SK-N-SH treated with all-trans-retinoic acid at 6 μM for 48 hours (cell line): ENCODE measurements around the gene LARP4B.

Source experiments
- ARNTL ChIP-seq: fragments of 450-650 bp; formaldehyde crosslinking; IDR thresholded peaks from 2 replicates; pipeline ENCODE4 v1.5.0; 2020; ENCODE audit warnings: low read depth, mild to moderate bottlenecking, moderate library complexity, borderline replicate concordance
- CREB5 ChIP-seq: fragments of 250-450 bp; sonication (Bioruptor Pico); IDR thresholded peaks from 2 replicates; pipeline ENCODE4 v1.5.1; 2020; ENCODE audit warnings: low read depth, mild to moderate bottlenecking, moderate library complexity
- CSRNP3 ChIP-seq: fragments of 250-450 bp; sonication (Bioruptor Pico); IDR thresholded peaks from 2 replicates; pipeline ENCODE4 v1.5.1; 2021; ENCODE audit warnings: mild to moderate bottlenecking, moderate library complexity
- GLIS3 ChIP-seq: fragments of 250-450 bp; sonication (Bioruptor Pico); IDR thresholded peaks from 2 replicates; pipeline ENCODE4 v1.5.0; 2020; ENCODE audit warnings: mild to moderate bottlenecking, moderate library complexity
- ISL1 ChIP-seq: fragments of 250-450 bp; sonication (Bioruptor Pico); IDR thresholded peaks from 2 replicates; pipeline ENCODE4 v2.1.2; 2022; ENCODE audit warnings: mild to moderate bottlenecking, moderate library complexity
- PATZ1 ChIP-seq: fragments of 250-450 bp; sonication (Bioruptor Pico); IDR thresholded peaks from 2 replicates; pipeline ENCODE4 v1.8.0; 2020; ENCODE audit warnings: mild to moderate bottlenecking, moderate library complexity, borderline replicate concordance
- POU6F1 ChIP-seq: fragments of 250-450 bp; sonication (Bioruptor Pico); IDR thresholded peaks from 2 replicates; pipeline ENCODE4 v1.8.0; 2021; ENCODE audit warnings: low read depth, mild to moderate bottlenecking, moderate library complexity, borderline replicate concordance
- PPARA ChIP-seq: fragments of 250-450 bp; sonication (Bioruptor Pico); IDR thresholded peaks from 2 replicates; pipeline ENCODE4 v1.5.0; 2020; ENCODE audit warnings: mild to moderate bottlenecking, borderline replicate concordance
- RARB ChIP-seq: fragments of 250-450 bp; sonication (Bioruptor Pico); IDR thresholded peaks from 2 replicates; pipeline ENCODE4 v1.8.0; 2021; ENCODE audit warnings: mild to moderate bottlenecking, moderate library complexity
- ZC3H10 ChIP-seq: fragments of 250-450 bp; sonication (Bioruptor Pico); IDR thresholded peaks from 2 replicates; pipeline ENCODE4 v1.5.1; 2021; ENCODE audit warnings: mild to moderate bottlenecking, moderate library complexity
- ZFP3 ChIP-seq: fragments of 250-450 bp; sonication (Bioruptor Pico); IDR thresholded peaks from 2 replicates; pipeline ENCODE4 v1.5.0; 2020; ENCODE audit warnings: mild to moderate bottlenecking, moderate library complexity
- ZFP30 ChIP-seq: fragments of 450-650 bp; formaldehyde crosslinking; IDR thresholded peaks from 2 replicates; pipeline ENCODE4 v1.5.0; 2022; ENCODE audit warnings: mild to moderate bottlenecking, moderate library complexity
- ZNF565 ChIP-seq: fragments of 450-650 bp; formaldehyde crosslinking; conservative IDR thresholded peaks from 2 replicates; pipeline ENCODE4 v1.5.0; 2020; ENCODE audit warnings: low read depth, mild to moderate bottlenecking, moderate library complexity
- ZNF70 ChIP-seq: fragments of 450-650 bp; formaldehyde crosslinking; IDR thresholded peaks from 2 replicates; pipeline ENCODE4 v1.5.0; 2020; ENCODE audit warnings: mild to moderate bottlenecking, moderate library complexity

- no peak for TF ChIP-seq ARNTL (CRISPR knock-in tag)
- TF ChIP-seq ZFP30 = no peak
- no peak for TF ChIP-seq PPARA (CRISPR knock-in tag)
- TF ChIP-seq ZNF565 (CRISPR knock-in tag) = no peak
- TF ChIP-seq CREB5 = no peak
- TF ChIP-seq CSRNP3 (CRISPR knock-in tag) = no peak
- TF ChIP-seq ISL1 (CRISPR knock-in tag) = no peak
- TF ChIP-seq PATZ1 (CRISPR knock-in tag) = no peak
- no peak for TF ChIP-seq ZNF70
- TF ChIP-seq RARB (CRISPR knock-in tag) = no peak
- TF ChIP-seq GLIS3 (CRISPR knock-in tag) = no peak
- TF ChIP-seq ZFP3 (CRISPR knock-in tag) = no peak
- no peak for TF ChIP-seq ZC3H10
- no peak for TF ChIP-seq POU6F1 (CRISPR knock-in tag)
These were observed at the start of gene LARP4B for GRCh38 chr10:931326-932318.
